Fibroblast of villous mesenchyme (primary cell): ENCODE data around the gene CDH16. TPM values are rescaled to one million over a fixed set of nuclear protein-coding genes. Genes with fewer than 3 reads are reported as not detected.
"Not testable (repeated sequence)": the region's sequence is repeated elsewhere in the genome, so short reads cannot be mapped to it uniquely, and the experiment has no call there.

Experiments
- DNase-seq: peaks from one replicate; pipeline ENCODE4 v3.0.0-alpha.2; 2010; ENCODE audit warnings: low read depth
- H3K4me3 ChIP-seq: 2 replicates; pipeline ENCODE4 v1.5.1; 2011; ENCODE audit warnings: low read depth, mild to moderate bottlenecking, low read length
- total RNA-seq: library from RNA; depleted of rRNA; stranded (reverse); fragments of >200 nt; gene quantifications from 2 replicates; pipeline ENCODE4 v1.2.3, GENCODE V29; 2012
- TF ChIP-seq, protein P1 (sequence below): IDR thresholded peaks from 2 replicates; pipeline ENCODE4 v1.5.1; 2012; ENCODE audit warnings: low read depth, mild to moderate bottlenecking, low read length; ENCODE audit not compliant: insufficient read depth

Gene CDH16
- total RNA-seq, 1 donor: not detected

DNA sequence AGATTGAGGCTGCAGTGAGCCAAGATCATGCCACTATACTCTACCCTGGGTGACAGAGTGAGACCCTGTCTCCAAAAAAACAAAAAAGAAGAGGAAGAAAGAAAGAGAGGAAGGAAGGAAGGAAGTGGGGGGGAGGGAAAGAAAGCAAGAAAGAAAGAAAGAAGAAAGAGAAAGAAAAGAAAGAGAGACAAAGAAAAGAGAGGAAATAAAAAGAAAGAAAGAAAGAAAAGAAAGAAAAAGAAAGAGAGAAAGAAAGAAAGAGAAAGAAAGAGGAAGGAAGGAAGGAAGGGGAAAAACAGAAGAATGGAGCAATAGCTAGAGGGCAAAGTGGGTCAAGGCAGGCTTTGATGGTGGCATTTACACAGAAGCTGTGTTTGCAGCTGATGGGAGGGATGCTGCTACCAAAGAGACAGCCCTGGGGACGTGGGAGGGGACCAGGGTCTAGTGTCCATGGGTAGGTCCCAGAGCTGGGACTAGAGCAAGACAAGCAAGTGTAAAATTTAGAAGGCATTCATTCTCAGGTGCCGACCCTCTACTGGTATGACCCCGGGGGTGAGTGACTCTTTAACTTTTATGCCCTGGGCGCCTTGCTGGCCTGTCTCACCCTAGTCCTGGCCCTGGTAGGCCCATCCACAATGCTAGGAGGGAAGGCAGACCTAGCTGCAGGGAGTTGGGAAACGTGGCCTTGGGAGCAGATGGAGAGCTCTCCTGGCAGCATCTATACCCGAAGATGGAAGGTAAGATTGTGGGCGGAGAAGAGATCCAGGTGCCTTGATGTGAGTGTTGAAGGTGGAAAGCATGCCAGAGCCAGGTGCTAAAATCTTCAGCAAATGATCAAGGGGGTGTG, 40.4 kb upstream of the CDH16 start:
- TF ChIP-seq, protein P1, sequence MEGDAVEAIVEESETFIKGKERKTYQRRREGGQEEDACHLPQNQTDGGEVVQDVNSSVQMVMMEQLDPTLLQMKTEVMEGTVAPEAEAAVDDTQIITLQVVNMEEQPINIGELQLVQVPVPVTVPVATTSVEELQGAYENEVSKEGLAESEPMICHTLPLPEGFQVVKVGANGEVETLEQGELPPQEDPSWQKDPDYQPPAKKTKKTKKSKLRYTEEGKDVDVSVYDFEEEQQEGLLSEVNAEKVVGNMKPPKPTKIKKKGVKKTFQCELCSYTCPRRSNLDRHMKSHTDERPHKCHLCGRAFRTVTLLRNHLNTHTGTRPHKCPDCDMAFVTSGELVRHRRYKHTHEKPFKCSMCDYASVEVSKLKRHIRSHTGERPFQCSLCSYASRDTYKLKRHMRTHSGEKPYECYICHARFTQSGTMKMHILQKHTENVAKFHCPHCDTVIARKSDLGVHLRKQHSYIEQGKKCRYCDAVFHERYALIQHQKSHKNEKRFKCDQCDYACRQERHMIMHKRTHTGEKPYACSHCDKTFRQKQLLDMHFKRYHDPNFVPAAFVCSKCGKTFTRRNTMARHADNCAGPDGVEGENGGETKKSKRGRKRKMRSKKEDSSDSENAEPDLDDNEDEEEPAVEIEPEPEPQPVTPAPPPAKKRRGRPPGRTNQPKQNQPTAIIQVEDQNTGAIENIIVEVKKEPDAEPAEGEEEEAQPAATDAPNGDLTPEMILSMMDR: no peak
- no peak for DNase-seq
- H3K4me3 ChIP-seq: no peak overlapping the region

DNA sequence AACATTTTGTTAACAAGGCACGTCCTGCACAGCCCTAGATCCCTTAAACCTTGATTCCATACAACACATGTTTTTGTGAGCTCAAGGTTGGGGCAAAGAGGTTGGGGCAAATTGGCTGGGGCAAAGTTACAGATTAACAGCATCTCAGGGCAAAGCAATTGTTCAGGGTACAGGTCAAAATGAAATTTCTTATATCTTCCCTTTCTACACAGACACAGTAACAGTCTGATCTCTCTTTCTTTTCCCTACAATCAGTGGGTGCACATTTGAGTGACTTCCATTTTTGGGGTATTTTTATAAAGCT, 37.4 kb upstream of the CDH16 start:
- not testable (repeated sequence) for DNase-seq, H3K4me3 ChIP-seq

DNA sequence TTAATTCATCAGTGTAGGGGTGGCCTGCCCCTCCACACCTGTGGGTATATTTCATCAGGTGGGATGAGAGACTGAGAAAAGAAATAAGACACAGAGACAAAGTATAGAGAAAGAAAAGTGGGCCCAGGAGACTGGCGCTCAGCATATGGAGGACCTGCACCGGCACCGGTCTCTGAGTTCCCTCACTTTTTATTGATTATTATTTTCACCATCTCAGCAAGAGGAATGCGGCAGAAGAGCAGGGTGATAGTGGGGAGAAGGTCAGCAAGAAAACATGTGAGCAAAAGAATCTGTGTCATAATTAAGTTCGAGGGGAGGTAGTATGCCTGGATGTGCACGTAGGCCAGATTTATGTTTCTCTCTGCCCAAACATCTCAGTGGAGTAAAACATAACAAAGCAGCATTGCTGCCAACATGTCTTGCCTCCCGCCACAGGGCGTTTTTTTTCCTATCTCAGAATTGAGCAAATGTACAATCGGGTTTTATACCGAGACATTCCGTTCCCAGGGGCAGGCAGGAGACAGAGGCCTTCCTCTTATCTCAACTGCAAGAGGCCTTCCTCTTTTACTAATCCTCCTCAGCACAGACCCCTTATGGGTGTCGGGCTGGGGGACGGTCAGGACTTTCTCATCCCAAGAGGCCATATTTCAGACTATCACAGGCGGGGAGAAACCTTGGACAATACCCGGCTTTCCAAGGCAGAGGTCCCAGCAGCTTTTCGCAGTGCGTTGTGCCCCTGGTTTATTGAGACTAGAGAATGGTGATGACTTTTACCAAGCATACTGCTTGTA, 36.9 kb upstream of the CDH16 start:
- not testable (repeated sequence) for H3K4me3 ChIP-seq, DNase-seq

DNA sequence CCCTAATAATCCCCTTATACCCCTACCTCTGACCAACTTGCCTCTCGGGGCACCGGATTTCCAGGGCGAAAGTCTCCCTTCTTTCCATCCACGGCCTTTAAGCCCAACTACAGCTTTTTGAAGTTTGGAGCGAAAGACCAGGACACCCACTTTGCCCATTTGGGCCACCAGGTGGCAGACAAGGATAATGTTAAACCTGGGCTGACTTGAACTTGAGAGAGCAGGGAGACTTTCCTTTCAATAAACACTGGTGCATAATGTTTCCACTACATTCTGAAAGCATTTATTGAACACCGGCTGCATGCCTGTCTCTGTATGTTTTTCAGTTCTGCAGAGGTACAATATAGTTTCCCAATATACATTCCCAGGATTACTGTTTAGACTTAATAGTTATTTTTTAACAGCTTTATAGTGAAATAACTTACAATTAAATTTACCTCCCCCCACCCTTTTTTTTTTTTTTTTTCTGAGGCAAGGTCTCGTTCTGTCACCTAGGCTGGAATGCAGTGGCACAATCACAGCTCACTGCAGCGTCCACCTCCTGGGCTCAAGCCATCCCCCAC, 35.5 kb upstream of the CDH16 start:
- TF ChIP-seq, protein P1: peak; percentile 88
- peak; percentile 82 for DNase-seq
- H3K4me3 ChIP-seq: no peak overlapping the region

DNA sequence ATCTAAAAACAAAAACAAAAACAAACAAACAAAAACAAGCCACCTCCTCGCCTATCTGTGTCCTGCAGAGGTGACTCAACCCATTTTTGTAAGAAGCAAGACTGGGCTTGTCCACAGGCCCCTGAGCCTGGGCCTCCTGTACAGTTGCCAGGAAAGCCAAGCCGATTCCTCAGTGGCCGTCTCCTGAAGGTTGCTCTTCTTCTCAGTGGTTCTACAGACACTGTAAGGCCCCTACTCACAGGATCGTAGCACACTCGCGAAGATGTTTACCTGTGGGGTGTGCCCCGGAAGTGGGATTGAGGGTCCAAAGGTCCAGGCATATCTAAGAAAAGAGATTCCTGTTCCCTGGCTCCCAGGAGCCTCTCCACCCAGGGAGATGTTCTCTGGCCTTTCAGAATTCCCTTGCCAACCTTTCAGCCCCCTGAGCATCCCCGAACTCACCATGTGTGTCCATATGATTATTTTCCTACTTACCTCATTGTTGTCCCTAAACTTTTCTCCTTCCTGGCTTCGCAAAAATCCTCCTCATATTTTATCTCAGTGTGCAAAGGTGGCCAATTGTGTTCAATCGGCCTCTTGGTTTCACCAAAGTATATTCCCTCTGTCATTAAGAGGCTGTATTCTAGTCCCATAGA, 34.9 kb upstream of the CDH16 start:
- TF ChIP-seq, protein P1: no peak
- no peak for DNase-seq
- H3K4me3 ChIP-seq: no peak overlapping the region

DNA sequence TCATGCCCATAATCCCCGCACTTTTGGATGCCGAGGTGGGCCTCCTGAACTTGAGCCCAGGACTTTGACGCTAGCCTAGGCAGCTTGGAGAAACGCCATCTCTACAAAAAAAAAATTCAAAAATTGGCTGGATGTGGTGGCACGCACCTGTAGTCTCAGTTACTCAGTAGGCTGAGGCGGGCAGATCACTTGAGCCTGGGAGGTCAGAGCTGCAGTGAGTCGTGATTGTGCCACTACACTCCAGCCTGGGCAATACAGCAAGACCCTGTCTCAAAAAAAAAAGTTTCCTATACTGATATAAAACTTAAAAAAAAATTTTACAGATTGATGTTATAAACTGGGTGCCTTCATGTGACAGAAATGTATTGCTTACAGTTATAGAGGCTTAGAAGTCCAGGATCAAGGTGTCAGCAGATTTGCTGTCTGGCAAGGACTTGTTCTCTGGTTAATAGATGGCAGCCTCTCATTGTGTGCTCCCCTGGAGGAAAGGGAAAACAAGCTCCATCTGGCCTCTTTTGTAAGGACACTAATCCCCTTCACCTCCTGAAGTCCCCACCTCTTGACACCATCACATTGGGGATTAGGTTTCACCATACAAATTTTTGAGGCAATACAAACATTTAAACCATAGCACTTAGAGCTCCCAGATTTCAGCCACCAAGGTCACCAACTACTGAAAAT, 33.9 kb upstream of the CDH16 start:
- no peak overlapping the region for H3K4me3 ChIP-seq
- TF ChIP-seq, protein P1: no peak
- no peak for DNase-seq

DNA sequence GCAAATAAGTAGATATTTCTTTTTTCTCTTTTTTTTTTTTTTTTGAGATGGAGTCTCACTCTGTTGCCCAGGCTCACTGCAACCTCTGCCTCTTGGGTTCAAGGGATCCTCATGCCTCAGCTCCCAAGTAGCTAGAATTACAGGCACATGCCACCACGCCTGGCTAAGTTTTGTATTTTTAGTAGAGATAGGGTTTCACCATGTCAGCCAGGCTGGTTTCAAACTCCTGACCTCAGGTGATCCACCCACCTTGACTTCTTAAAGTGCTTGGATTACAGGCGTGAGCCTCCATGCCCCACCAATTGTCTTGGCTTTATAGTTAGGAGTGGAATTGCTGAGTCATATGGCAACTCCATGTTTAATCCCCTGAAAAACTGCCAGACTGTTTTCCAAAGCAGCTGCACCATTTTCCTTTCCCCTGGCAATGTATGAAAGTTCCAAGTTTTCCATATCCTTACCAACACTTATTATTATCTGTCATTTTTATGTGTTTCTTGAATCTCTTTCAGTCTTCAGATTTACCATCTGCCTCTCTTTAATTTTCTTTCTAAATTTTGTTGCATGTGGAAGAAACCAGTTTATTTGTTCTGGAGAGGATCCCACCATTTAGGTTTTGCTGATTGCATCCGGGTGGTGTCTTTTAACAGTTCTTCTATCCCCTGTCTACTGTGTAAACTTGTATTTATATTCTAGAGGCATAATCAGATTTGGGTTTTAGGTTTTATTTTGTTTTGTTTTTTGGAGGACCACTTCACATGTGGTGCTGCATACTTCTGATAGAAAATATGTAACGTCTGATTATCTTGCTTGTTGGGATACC, 32.5 kb upstream of the CDH16 start:
- TF ChIP-seq, protein P1: no peak
- no peak overlapping the region for H3K4me3 ChIP-seq
- DNase-seq: no peak
